NCI-H82 treated with DMSO at 0.1 percent for 48 hours (cell line): ENCODE data around the gene NCAM2.

Experiments
- DNase-seq: peaks from one replicate; lab custom pipeline; 2025; ENCODE audit not compliant: unreplicated experiment; lab: John Stamatoyannopoulos, UW

NCAM2 gene

GRCh38 chr21:21025742-21026141 is 27.5 kb downstream of the NCAM2 start:
- DNase-seq: no peak

GRCh38 chr21:21028275-21028820 is 30.1 kb downstream of the NCAM2 start:
- no peak for DNase-seq

DNA sequence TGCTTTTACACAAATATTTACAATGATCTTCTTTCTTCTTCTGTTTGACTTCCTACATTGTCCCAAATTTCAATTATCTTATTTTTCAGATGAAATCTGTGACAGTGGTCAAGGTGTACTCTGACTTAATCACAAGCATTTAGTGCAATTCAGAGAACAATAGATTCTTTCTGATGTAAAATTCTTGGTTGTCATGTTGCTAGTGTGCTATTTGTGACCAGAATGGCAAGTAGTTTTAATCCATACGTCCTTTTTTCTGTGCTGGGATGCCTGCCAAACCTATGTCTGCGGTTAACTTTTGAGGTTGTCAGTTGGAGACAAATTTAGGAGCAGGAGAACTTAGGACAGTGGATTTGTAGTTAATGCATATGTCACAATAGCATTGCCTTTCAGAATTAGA is 31.0 kb downstream of the NCAM2 start:
- no peak for DNase-seq

DNA sequence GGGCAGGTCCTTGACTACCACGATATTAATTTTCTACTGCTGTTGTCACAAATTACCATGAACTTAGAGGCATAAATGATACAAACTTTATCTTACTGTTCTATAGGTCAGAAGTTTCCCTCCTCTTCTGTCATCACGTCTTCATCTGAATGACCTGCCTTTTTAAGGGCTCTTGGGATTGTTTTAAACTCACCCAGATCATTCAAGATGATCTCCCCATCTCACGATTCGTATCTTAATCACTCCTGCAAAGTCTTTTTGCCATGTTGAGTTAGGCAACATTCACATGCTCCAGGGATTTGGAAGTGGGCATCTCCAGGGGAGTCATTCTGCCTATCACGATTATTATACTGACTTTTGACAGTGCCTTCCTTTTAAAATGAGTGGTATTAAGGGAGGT is 32.1 kb downstream of the NCAM2 start:
- DNase-seq: no peak

GRCh38 chr21:21034036-21034435 is 35.8 kb downstream of the NCAM2 start:
- no peak for DNase-seq

DNA sequence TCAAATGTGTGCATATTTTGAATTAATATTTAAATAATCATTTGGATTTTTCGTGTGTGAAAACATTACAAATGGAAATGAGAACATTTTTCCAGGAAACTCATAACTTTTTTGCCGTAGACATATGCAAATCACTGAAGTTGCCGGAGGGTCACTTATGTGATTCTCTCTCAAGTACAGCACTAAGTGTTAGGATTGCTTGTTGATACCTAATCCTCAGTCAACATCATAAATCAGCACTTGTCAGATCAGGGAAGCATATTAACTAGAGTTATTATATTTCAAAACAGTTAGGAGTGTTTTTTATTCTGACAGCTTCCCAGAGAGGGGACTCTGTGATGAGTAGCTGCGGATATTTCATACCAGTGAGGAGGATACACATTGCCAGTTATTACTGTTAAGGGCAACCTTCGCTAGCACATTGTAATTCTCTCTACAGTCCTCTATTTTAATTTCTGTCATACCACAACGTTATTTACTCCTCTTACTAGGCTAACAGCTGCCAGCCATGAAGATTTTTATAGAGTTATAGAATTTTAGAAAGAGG is 41.5 kb downstream of the NCAM2 start:
- DNase-seq: no peak

GRCh38 chr21:21045518-21045917 is 47.3 kb downstream of the NCAM2 start:
- DNase-seq: no peak

DNA sequence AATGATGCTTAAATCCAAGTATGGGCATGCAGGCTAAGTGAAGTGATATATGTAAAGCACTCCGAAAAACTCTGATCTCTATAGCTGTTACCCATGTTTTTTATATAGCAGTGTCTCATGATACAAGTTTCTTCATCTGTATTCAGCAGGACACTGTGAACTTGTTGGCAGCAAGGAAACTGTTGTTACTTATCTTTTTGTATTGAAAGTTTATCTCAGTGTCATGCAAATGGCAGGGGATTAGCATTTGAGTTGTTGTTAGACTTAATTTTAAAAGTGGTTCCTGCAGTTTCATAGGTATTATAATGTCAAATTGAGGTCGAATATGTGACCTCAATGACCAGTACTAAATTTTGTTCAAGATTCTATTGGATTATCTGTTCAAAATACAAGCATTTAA is 47.9 kb downstream of the NCAM2 start:
- no peak for DNase-seq

- DNase-seq: no peak
Measured at GRCh38 chr21:21051109-21052055, 53.2 kb downstream of the NCAM2 start.

GRCh38 chr21:21052672-21053071 is 54.5 kb downstream of the NCAM2 start:
- DNase-seq: no peak

GRCh38 chr21:21057349-21058062 is 59.3 kb downstream of the NCAM2 start:
- DNase-seq: no peak

DNA sequence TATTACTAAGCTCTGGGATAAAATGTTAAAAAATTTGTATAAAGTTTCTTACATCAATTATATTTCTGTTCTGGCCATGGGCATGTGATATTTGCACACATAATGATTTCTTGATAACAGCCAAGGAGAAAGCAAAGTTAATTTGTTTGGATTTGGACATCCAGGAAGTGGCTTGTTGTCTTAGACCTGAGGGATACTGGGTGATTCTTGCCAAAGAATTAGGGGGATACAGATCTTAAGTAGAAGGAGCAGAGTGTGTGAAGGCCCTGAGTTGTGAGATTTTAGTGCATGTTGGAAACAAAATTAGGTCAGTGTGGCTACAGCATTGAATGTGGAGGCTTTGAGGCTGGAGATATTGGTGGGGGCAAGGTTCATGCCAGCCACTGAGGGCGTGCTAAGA is 65.6 kb downstream of the NCAM2 start:
- no peak for DNase-seq

DNA sequence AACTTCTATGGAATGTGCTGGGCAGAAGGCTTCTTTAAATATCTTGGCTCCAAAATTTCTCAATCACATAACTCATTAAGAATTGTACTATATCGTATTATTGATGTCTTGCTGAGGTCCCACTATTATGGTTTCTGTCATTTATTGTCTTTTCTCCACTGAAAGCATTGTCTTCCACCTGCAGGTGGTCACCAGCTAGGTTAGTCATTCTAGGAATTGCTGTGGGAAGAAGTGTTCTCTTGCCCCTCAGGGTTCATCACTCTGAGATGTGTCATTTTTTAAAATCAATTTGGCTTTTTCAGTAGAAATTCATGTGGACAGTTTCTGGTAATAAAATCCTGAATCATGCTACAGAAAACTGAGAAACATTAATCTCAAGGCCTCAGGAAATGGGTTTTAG is 66.1 kb downstream of the NCAM2 start:
- DNase-seq: no peak

- DNase-seq: no peak
Measured at GRCh38 chr21:21067375-21067774, 69.2 kb downstream of the NCAM2 start.

- DNase-seq: no peak
Measured at GRCh38 chr21:21074305-21074704, 76.1 kb downstream of the NCAM2 start.

DNA sequence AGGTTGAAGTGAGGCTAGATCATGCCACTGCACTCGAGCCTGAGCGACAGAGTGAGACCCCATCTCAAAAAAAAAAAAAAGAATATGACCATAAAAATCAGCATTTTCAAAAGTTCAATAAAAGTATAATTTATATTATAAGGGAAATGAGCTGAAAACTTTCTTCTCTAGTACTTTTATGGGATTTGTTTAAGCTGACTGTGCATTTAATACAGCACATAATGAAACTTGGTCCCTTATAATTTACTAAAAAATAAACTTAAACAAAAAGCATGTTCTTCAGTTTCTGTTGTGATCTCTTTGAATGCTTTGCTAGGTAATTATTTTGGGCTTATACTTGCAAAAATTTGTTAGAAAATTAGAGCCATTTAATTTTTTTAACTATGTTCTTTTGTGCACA is 77.8 kb downstream of the NCAM2 start:
- DNase-seq: no peak

DNA sequence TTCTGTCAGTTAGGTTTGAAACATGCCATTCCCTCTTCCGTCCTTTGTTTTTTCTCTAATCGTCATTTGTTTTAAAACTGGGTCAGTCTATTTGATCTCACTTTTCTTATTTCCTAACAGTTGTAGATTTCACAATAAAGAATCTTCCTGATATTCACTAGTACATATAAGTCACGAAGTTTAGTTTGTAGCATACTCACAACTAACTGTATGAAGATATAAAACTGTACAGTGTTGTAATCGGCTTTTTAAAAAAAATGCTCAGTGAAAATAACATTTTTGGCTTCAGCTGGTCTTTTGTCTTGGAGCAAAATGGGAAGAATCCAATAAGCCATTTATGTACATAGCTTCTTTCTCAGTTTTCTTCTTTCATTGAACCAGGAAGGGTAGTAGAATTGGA is 78.3 kb downstream of the NCAM2 start:
- DNase-seq: no peak

GRCh38 chr21:21079646-21080045 is 81.4 kb downstream of the NCAM2 start:
- DNase-seq: no peak

GRCh38 chr21:21084179-21084578 is 86.0 kb downstream of the NCAM2 start:
- DNase-seq: no peak

DNA sequence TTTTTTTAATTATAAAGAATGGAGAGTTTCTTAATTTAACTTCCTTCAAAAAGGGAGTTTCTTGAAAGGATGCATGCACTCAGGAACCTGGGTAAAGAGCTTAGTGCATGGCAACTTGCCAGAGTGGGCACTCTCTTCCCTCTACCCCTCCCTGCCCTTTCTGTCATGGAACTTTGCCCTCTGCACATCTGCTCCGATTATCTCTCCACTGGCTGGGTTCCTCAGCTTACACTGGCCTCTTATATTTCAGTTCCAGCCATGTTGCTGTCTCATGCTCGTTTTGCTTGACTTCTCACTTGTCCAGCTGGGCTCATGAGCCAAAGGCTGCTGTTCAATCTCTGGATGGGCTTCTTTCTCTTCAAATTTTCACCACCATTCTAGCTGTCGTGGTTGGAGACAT is 87.0 kb downstream of the NCAM2 start:
- no peak for DNase-seq

DNA sequence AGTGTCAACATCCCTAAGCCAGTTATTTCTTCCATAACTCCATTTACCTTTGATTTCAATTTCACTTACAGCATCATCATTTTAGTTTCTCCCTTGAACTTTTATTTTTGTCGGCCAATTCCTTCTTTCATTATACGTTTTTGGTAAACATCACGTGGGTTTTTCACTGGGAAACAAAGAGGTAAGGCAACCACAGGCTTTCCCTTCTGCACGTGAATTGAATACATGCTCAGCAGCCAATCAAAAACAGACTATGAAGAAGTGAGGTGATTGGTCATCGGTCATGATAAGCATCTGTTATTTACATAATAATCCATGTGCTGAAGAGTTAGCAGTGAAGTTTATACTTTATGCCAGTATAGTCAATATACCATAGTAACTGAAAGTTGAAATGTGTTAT is 98.7 kb downstream of the NCAM2 start:
- no peak for DNase-seq

GRCh38 chr21:21097466-21097865 is 99.3 kb downstream of the NCAM2 start:
- DNase-seq: no peak
